Left kidney (tissue), 2 donors: ENCODE results near the gene ALPI. TPM values are rescaled to one million over a fixed set of nuclear protein-coding genes. Genes with fewer than 3 reads are reported as not detected.
"Not testable (repeated sequence)": the region's sequence is repeated elsewhere in the genome, so short reads cannot be mapped to it uniquely, and the experiment has no call there.

Source experiments
- DNase-seq: peaks from one replicate; pipeline ENCODE4 v3.0.0-alpha.2; 2013
- polyA plus RNA-seq: library from polyadenylated mRNA; unstranded; fragments of 120-200 nt; gene quantifications from one replicate; pipeline ENCODE4 v1.2.1, GENCODE V29; 2013; ENCODE audit not compliant: insufficient read length

ALPI gene
- polyA plus RNA-seq, 1 donor: 0.10 TPM

DNA sequence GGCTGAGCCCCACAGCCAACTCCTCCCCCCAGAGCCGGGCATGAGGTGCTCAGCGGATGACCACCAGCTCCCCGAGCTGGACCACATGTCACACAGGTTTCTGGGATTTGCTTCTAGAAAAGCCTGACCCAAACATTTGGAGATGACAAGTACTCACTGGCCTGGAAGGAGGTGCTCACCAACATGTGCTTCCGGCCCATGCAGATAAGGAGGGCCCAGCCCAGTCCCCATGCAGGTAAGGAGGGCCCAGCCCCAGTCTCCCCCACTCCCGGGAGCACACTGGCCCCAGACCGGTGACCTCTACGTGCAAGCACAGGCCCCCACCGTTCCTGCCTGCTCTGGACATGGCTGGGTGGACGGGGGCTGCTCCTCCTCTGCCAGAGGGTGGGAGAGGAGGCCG is 14.0 kb upstream of the ALPI start:
- not testable (repeated sequence) for DNase-seq

DNA sequence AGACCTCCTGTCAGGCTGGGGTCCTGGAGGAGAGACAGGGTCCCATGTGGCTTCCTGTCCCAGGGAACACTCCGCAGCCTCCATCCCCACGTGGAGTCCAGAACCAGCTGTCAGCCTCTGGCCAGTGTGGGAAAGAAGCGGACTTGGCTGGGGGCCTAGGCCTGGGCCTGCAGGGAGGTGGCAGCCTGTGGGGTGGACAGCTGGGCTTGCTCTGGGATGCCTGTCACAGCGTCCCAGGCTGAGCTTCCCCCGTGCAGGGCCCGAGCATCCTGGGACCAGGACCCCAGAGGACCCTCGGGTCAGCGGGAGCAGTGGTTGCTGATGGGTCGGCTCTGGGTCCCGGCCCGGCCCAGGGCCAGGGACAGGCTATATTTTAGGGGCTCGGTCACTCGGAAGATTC is 13.5 kb upstream of the ALPI start:
- not testable (repeated sequence) for DNase-seq

DNA sequence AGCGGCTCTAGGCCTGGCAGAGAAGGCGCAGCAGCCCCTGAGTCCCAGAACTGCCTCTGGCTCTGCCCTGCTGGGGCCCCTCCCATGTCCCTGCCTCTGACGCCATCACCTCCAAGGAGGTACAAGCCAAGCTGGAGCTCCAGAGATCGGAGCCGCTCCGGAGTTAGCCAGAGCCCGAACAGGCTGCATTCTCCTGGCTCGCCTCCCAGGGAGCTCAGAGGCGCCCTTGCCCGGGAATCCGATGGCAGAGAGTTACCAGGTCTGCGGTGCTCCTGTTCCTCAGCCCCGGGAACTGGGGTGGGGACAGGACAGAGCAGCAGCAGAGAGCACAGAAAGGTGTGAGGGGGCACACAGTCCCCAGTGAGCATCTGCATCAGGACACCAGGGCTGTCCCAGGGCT is 12.9 kb upstream of the ALPI start:
- DNase-seq: not testable (repeated sequence)

DNA sequence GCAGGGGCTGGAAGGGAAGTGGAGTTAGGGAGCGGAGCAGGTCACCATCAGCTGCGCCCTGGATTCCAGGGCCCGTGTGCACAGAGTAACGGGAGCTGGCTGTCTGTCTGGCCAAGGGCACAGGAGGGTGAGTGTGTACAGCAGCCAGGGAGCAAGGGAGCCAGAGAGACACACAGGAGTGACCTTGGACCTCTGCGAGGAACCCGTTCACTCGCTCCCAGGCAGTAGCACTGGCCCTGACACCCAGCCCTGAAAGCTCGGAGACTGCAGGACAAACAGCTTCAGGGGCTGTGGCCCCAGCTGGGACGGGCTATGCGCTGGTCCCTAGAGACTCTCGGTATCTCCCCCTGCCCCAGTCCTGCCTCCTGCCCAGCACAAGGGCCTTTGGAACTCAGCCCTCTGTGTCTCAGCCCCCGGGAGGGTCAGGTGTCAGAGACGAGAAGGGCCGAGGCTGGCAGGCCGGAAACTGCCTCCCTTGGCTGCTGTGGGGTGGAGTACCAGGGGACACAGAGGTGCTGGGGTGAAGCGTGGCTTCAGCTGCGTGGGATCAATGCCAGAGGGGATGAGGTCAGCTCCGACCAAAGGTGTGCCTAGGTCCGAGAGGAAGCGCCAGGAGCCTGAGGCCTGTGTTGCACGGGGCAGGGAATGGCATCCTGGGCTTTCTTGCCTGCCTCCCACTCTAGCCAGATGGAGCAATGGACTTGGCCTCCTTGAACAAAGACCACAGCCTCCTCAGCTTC is 12.1 kb upstream of the ALPI start:
- DNase-seq: not testable (repeated sequence)

DNA sequence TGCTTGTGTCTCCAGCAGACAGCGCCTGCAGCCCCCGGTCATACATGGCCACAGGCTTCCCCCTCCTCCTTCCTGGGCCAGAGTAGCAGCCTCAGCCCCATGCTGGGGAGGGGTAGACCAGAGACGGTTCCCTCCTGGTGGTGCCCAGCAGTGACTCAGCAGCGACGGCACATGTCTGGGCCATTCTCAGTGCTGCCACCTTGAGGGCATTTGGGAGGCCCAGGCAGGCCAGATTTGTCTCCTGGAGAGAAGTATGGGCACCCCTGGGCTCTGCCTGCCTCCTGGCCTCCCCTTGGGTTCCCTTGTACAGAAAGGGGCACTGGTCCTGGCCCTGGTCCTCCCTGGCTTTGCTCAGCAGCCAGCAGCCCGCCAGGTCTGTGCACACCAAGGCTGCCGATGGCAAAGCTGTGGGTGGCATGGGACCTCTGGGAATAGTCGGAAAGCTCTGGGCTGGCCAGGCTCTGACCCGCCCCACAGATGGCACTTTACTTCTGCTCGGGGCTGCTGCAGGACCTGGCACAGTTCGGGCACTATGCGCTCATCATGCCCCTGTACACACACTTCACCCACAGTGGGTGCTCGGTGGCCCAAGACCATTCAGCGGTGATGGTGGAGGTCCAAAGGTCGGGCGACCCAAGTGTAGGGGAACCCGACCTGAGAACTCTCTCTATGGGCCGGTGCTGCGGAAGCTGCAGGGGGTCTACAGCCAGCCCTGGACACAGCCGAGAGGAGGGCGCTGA is 11.4 kb upstream of the ALPI start:
- DNase-seq: no peak

DNA sequence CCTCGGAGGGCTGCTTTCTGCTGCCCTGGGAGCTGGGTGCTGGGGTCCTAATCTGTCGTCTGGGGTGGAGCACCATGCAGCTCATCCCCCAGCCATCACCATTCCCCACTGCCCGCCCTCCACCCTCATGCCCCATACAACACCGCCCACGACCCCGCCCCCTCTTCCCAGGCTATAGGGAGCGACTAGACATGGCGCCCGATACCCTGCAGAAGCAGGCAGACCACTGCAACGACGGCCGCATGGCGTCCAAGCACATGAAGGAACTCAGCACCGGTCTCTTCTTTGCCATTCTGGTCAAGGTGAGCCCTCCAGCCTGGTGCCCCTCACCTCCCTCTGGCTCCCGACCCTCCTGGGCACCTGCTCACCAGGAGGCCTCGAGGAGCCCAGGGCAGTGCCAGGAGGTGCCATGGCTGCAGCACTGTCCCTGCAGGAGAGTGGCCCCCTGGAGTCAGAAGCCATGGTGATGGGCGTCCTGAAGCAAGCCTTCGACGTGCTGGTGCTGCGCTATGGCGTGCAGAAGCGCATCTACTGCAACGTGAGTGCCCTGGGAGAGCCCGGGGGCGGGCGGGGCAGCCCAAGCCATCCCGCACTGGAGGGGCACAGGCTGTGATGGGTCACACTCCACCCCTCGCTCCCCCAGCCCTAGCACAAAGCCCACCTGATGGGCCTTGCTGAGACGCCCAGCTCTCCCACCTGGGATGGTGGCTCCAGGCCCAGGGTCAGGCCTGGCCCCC is 10.6 kb upstream of the ALPI start:
- not testable (repeated sequence) for DNase-seq

DNA sequence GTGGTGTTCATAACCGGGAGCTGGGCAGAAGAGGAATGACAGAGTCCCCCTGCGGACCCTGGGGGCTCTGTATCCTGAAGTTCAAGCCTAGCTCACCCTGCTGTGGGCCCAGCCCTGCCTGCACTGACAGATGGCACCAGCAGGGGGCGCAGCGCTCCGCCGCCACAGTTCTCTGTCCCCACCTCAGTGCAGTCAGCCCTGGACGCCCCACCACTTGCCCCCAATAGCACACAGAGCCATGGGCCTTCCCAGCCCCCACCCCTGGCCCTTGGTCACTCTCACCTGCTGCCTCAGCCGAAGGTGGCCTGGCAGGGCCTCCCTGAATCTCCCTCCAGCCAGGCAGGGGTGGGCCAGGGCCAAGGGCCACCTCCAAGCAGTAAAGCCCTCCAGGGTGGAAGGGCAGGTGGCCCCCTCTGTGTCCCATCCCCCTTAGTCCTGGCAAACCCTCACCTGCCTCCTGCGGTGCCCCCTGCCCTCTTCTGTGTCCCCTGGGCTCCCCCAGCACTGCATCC is 9.6 kb upstream of the ALPI start:
- DNase-seq: not testable (repeated sequence)

DNA sequence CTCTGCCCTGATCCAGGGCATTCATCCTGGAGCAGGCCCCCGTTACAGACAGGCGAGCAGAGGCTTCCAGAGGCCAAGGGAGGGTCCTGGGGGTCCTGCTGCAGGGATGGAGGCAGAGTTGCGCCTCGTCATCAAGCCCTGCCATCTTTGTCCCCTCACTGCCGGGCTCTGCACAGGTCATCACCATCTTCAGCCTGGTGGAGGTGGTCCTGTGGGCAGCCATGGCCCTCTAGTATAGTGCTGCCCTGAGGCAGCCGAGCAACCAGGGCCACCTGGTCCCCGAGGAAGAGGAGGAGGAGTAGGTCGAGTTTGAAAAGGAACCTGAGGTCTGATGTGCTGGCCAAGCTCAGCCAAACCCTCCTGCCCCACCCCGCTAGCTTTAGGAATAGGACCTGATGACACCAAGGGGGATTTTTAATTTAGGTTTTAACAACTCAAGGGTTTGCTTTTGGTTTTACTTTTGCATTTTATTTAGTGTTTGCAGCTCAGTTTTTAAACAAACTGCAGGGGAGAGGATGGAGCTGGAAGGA is 8.8 kb upstream of the ALPI start:
- no peak for DNase-seq

DNA sequence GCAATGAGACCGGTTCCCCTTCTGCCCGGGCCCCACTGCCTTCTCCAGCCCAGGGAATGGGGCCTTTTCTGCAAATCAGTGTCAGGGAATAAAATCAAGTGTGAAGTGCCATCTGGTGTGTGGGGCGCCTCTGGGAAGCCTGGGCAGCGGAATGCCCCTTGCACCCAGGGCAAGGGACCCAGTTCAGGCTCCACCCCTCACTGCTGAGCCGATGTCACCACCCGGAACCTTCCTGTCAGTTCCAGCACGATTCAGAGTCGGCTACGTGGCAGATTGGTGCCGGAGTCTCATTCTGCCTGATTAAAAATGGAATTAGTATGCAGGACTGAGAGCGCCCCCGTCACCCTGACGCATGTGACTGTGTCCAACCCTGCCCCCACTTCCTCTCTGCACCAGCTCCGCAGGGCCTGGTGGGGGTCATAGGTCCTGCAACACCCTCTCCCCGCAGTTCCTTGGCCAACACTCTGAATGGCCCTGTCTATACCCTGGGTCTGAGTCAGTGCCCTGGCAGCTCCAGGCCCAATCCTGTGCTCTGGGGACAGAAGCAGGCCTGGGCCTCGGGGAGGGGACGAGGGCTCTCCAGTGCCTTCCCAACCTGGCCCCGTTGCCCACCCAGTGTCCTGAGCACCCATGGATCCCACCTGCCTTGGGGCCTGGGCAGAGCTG is 8.2 kb upstream of the ALPI start:
- DNase-seq: no peak

DNA sequence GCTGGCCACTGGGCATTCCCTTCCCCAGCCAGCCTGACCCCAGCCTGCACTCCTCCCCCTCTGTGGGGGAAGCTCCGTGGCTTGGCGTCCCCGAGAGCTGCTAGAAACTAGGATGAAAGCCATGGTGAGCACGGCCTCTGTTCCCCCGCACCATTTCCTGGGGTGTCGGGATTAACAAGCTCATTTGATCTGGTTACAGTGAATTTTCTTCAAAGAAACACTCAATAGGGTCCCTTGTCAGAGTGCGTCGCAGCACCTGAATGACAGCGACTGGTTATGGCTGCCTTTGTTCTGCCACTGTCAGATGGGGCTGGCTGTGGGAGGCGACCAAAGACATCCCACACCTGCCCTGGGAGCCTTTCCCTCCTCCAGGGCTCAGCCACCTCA is 7.7 kb upstream of the ALPI start:
- no peak for DNase-seq

DNA sequence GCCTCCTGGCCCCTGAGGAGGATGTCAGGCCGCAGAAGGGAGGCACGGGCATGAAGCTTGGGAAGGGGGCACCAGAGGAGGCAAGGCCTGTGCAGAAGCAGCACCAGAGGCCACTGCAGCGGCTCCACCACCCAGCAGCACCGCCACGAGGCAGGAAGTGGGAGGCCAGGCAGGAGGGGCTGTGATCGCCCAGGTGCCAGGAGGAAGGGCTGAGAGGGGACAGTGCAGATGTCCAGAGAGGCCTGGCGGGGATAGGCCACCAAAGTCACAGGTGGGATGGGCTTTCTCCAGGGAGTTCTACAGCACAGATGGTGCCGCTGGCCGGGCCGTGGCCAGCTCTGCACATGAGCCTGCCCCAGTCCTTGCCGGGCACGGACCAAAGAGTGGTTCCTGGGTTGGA is 6.0 kb upstream of the ALPI start:
- no peak for DNase-seq

DNA sequence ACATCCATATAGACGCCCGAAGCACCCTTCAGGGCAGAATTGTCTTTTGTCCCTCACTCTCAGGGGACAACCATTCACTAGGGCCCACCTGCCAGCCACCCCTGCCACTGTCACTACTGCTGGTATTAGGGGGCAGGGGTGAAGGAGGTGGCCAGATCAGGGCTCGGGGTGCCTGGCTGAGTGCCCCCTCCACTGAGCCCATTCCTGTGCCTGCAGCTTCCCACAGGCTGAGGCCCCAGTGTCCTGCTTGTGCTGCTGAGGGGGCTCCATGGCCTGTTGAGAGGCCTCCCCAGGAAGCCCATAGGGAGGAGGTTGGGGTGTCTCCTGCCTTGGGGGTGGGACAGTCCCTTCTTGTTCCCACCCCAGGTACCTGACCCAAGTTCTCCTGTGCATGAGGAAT is 4.3 kb upstream of the ALPI start:
- DNase-seq: not testable (repeated sequence)

DNA sequence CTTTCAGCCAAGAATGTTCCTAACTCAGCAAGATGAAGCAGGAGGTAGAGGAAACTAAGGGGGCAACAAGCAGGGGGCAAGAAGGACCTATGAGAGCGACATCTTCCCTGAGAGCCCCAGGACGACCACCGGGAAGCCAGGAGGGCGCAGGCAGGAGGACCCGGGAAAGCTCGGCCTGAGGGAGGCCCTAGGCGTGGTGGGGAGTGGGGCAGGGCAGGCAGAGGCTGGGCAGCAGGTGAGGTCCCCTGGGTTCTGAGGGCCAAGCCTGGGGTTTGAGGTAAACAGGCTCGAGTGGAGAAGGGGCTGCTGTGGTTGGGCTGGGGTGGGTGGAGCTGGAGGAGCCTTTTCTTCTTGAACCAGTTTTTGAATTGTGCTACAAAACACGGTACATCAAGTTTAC is 1.3 kb upstream of the ALPI start:
- no peak for DNase-seq

DNA sequence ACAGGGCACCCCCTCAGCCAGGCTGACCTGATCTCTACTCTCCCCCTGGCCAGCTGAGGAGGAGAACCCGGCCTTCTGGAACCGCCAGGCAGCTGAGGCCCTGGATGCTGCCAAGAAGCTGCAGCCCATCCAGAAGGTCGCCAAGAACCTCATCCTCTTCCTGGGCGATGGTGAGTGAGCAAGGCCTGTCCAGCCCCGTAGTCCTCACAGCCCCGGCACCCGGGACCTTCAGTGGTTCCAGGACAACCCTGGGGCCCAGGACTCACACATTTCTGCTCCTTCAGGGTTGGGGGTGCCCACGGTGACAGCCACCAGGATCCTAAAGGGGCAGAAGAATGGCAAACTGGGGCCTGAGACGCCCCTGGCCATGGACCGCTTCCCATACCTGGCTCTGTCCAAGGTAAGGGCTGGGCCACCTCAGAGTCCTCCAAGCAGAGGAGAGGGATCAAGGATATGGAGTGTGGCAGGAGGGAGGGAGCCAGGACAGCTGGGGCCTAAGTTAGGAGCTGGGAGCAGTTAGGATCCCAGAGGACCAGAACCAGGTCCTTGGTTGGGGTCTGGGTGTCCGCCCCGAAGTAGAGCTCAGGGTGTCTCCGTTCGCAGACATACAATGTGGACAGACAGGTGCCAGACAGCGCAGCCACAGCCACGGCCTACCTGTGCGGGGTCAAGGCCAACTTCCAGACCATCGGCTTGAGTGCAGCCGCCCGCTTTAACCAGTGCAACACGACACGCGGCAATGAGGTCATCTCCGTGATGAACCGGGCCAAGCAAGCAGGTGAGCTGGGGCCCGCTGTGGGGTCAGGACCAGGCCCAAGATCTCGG is 555 bp downstream of the ALPI start:
- DNase-seq: no peak

DNA sequence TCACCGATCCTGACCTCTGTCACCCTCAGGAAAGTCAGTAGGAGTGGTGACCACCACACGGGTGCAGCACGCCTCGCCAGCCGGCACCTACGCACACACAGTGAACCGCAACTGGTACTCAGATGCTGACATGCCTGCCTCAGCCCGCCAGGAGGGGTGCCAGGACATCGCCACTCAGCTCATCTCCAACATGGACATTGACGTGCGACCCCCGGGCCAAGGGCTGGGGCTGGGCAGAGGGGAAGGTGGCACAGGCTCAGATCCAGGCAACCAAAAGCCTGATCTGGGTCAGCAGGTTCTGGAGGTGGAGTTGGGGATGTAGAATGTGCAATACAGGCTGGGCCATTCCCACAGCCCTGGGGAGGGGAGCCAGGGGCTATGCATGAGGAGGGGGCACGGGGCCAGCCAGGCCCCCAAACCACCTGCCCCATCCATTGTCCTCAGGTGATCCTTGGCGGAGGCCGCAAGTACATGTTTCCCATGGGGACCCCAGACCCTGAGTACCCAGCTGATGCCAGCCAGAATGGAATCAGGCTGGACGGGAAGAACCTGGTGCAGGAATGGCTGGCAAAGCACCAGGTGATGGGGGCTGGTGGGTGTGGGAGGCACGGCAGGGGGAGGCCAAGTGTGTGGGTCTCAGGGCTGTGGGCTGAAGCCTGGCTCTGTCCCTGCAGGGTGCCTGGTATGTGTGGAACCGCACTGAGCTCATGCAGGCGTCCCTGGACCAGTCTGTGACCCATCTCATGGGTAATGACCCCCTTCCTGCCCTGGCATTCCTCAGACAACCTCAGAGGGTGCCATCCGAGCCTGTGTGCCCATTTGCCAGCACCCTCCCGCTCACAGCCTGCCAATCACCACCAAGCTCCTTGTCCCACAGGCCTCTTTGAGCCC is 1.4 kb downstream of the ALPI start:
- no peak for DNase-seq

DNA sequence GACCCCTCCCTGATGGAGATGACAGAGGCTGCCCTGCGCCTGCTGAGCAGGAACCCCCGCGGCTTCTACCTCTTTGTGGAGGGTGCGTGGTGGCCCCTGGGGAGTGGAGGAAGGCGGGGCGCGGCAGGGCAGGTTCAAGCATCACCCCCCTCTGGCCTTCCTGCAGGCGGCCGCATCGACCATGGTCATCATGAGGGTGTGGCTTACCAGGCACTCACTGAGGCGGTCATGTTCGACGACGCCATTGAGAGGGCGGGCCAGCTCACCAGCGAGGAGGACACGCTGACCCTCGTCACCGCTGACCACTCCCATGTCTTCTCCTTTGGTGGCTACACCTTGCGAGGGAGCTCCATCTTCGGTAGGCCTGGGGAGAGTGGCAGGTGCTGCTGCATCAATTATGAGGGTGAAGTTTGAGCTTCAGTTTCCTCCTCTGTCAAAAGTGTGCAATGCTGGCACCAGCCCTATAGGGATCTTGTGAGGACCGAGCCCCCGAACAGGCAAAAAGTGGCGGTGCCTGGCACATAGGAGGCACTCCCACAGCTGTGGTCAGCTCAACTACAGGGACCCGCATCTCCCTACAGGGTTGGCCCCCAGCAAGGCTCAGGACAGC is 2.2 kb downstream of the ALPI start:
- DNase-seq: no peak

DNA sequence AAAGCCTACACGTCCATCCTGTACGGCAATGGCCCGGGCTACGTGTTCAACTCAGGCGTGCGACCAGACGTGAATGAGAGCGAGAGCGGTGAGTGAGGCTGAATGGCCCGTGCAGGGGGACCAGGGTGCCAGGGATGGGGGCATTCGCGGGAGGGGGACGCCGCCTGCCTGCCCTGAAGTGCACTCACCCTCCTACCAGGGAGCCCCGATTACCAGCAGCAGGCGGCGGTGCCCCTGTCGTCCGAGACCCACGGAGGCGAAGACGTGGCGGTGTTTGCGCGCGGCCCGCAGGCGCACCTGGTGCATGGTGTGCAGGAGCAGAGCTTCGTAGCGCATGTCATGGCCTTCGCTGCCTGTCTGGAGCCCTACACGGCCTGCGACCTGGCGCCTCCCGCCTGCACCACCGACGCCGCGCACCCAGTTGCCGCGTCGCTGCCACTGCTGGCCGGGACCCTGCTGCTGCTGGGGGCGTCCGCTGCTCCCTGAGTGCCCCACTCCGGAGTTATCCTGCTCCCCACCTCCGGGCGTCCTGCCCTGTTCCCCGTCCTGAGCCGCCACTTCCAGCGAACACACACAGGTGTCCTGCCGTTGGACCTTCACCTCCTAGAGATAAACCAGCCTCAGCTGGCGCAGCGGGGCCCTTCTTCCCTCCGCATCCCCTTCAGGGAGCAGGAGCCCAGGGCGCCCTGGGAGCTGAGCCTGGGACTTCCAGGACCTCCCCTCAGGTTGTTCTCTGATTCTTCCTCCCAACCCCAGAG is 2.9 kb downstream of the ALPI start:
- DNase-seq: no peak

DNA sequence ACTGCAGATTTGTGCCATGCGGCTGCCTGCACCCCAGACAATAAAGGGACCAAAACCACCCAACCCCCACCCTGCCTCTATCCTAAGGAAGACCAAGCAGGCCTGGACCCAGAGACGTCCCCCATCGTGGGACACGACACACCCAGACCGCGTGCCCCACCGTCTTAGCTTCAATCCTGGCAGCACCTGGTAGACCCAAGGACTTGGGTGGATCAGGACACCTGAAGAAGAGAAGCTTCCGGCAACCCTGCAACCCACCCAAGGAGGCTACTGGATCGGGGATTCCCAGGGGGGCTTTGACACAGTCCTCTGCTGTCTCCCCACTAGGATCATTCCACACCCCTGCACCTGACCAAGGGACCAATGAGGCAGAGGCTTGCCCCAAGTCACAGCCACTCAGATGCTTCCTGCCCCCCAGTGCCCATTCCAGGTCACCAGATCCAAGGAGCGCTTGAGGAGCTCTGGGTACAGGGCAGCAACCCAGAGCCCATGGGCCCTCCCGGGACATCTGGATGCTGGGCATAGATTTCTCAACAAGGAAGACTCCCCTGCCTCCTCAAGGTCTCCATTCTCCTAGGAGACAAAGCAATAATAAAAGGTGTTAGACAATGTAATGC is 3.6 kb downstream of the ALPI start:
- DNase-seq: no peak
